BJ (cell line): Measurements from ENCODE around the gene IGSF23. TPM values are rescaled to one million over a fixed set of nuclear protein-coding genes. Genes with fewer than 3 reads are reported as not detected.
A peak's percentile ranks its signal among the peaks of the same experiment; 100 is the strongest.

ENCODE experiments used
- CTCF ChIA-PET: fragments of 350-600 bp; formaldehyde crosslinking; extraction: SDS; loops from one replicate; lab custom pipeline; 2021; ENCODE audit warnings: antibody characterized with exemption, inconsistent platforms; lab: Yijun Ruan, JAX
- POLR2A ChIA-PET: fragments of 300-600 bp; sonication (Branson Sonifier 250); formaldehyde crosslinking; extraction: SDS; loops from one replicate; lab custom pipeline; 2021; ENCODE audit warnings: antibody characterized with exemption; lab: Charles Lee
- DNase-seq: peaks from one replicate; pipeline ENCODE4 v3.0.0-alpha.2; 2011; ENCODE audit warnings: low read depth
- H3K27me3 ChIP-seq: 2 replicates; pipeline ENCODE4 v1.6.0; 2011; ENCODE audit warnings: low read length; ENCODE audit not compliant: control insufficient read depth, insufficient read depth
- H3K36me3 ChIP-seq: 2 replicates; pipeline ENCODE4 v1.5.1; 2011; ENCODE audit warnings: low read length; ENCODE audit not compliant: control insufficient read depth, insufficient read depth
- H3K4me3 ChIP-seq: 2 replicates; pipeline ENCODE4 v1.5.1; 2011; ENCODE audit warnings: low read depth, mild to moderate bottlenecking, control low read depth, low read length
- CTCF ChIP-seq: IDR thresholded peaks from 2 replicates; pipeline ENCODE4 v1.5.1; 2011; ENCODE audit warnings: low read depth, mild to moderate bottlenecking, control low read depth, inconsistent platforms, low read length, moderate library complexity; ENCODE audit not compliant: insufficient read depth
- polyA plus RNA-seq: library from polyadenylated mRNA; depleted of rRNA; stranded (reverse); fragments of >200 nt; gene quantifications from 2 replicates; pipeline ENCODE4 v1.2.3, GENCODE V29; 2011

Gene IGSF23
- polyA plus RNA-seq, 1 experiment: 0.21 TPM

GRCh38 chr19:44643605-44644401, 30.4 kb downstream of the IGSF23 start, which contains the start of gene PVR:
Gene PVR (plus strand): TSS chr19:44643910. CDS start chr19:44644097, 187 bp downstream.
- Histone ChIP-seq H3K27me3 (no peaks in the 10 kb centered on the region), H3K4me3 (peak within 1 kb of the TSS; percentile 93), H3K36me3 (peaks cover 9% of the 10 kb centered on the region)
- ChIA-PET POLR2A (interaction anchor here (0.6 to 0.7 kb wide), 4 partner anchors 8 to 1260 kb away, joined by 4 to 23 read pairs (median 8); no protein-coding TSS in a partner anchor), CTCF (interaction anchor here (0.5 to 4.5 kb wide), 5 partner anchors 13 to 98 kb away, joined by 3 to 22 read pairs (median 3); no protein-coding TSS in a partner anchor)
- peak; percentile 19; the same call in 1 of the 2 replicates for TF ChIP-seq CTCF
- DNase-seq: no peak

GRCh38 chr19:44644402-44645016, 31.1 kb downstream of the IGSF23 start:
- POLR2A ChIA-PET: interaction anchor here (0.6 to 0.7 kb wide), 3 partner anchors 9 to 22 kb away, joined by 6 to 23 read pairs (median 7); no protein-coding TSS in a partner anchor
- CTCF ChIA-PET: interaction anchor here (0.9 to 4.5 kb wide), 3 partner anchors 12 to 56 kb away, joined by 3 to 22 read pairs (median 4); no protein-coding TSS in a partner anchor
- TF ChIP-seq CTCF: no peak
- peak overlapping the region; percentile 93 for H3K4me3 ChIP-seq
- H3K36me3 ChIP-seq: peaks cover 10% of the 10 kb centered on the region
- no peak for DNase-seq
- no peaks in the 10 kb centered on the region for H3K27me3 ChIP-seq

- CTCF ChIA-PET: interaction anchor here (0.8 to 5.4 kb wide), 3 partner anchors 11 to 74 kb away, joined by 3 to 26 read pairs (median 22); no protein-coding TSS in a partner anchor
Observed at GRCh38 chr19:44645407-44646048, 32.2 kb downstream of the IGSF23 start.

GRCh38 chr19:44646049-44646416, 32.7 kb downstream of the IGSF23 start:
- TF ChIP-seq CTCF: no peak
- ChIA-PET CTCF (interaction anchor here (0.8 to 5.4 kb wide), 3 partner anchors 11 to 75 kb away, joined by 3 to 26 read pairs (median 22); no protein-coding TSS in a partner anchor), POLR2A (interaction anchor here (0.6 kb wide), 1 partner anchor 36 kb away, joined by 5 read pairs; no protein-coding TSS in a partner anchor)
- DNase-seq: no peak
- Histone ChIP-seq H3K4me3 (no peak overlapping the region), H3K36me3 (peaks cover 22% of the 10 kb centered on the region), H3K27me3 (no peaks in the 10 kb centered on the region)

More at GRCh38 chr19:44645407-44646048, 32.2 kb downstream of the IGSF23 start:
- POLR2A ChIA-PET: interaction anchor here (0.6 kb wide), 1 partner anchor 35 kb away, joined by 5 read pairs; no protein-coding TSS in a partner anchor
- H3K4me3 ChIP-seq: peak overlapping the region; percentile 26
- no peak for TF ChIP-seq CTCF
- DNase-seq: no peak
- no peaks in the 10 kb centered on the region for H3K27me3 ChIP-seq
- peaks cover 18% of the 10 kb centered on the region for H3K36me3 ChIP-seq
